PC-9 (cell line): ENCODE measurements around the gene CYP2R1. TPM values are rescaled to one million over a fixed set of nuclear protein-coding genes. Genes with fewer than 3 reads are reported as not detected.
A peak's percentile ranks its signal among the peaks of the same experiment; 100 is the strongest.

Experiments
- BruUV-seq: library from RNA; stranded (reverse); fragments of 400-500 nt; replicated peaks from 2 replicates; lab custom pipeline; 2021; lab: Mats Ljungman, UMichigan
- CTCF ChIA-PET: fragments of 300-600 bp; sonication (Branson Sonifier 250); formaldehyde crosslinking; loops from one replicate; lab custom pipeline; 2022; ENCODE audit warnings: antibody characterized with exemption; lab: Charles Lee
- POLR2A ChIA-PET: fragments of 300-600 bp; sonication (Branson Sonifier 250); formaldehyde crosslinking; loops from one replicate; lab custom pipeline; 2022; ENCODE audit warnings: antibody characterized with exemption; ENCODE audit not compliant: unreplicated experiment; lab: Charles Lee
- DNase-seq, 2 experiments: peaks; one replicate each; pipeline versions ENCODE4 v3.0.0 to v3.0.0-alpha.2; 2015 to 2022; ENCODE audit warnings: mixed read lengths in 1 of 2
- H2AFZ ChIP-seq: fragments of 200-600 bp; sonication (generic); 2 replicates; pipeline ENCODE4 v1.8.1; 2017; ENCODE audit warnings: antibody characterized with exemption
- H3F3A ChIP-seq: fragments of 200-600 bp; sonication (generic); 2 replicates; pipeline ENCODE4 v1.8.1; 2017; ENCODE audit warnings: antibody characterized with exemption, mild to moderate bottlenecking, low read depth; ENCODE audit not compliant: insufficient read depth
- H3K27ac ChIP-seq: fragments of 200-600 bp; sonication (generic); 2 replicates; pipeline ENCODE4 v1.6.1; 2016; ENCODE audit warnings: mixed run types
- H3K27me3 ChIP-seq: fragments of 200-600 bp; sonication (generic); 2 replicates; pipeline ENCODE4 v1.6.1; 2016; ENCODE audit warnings: low read depth, mixed run types; ENCODE audit not compliant: insufficient read depth
- H3K36me3 ChIP-seq: fragments of 200-600 bp; sonication (generic); 2 replicates; pipeline ENCODE4 v1.6.1; 2016; ENCODE audit warnings: low read depth, mixed run types
- H3K4me1 ChIP-seq: fragments of 200-600 bp; sonication (generic); replicated peaks from 2 replicates; pipeline ENCODE4 v1.6.1; 2016; ENCODE audit warnings: mixed run types; ENCODE audit not compliant: insufficient read depth
- H3K4me2 ChIP-seq: fragments of 200-600 bp; sonication (generic); 2 replicates; pipeline ENCODE4 v1.6.1; 2017; ENCODE audit warnings: mixed run types
- H3K4me3 ChIP-seq: fragments of 200-600 bp; sonication (generic); 2 replicates; pipeline ENCODE4 v1.6.1; 2016; ENCODE audit warnings: mixed run types
- H3K79me2 ChIP-seq: fragments of 200-600 bp; sonication (generic); 2 replicates; pipeline ENCODE4 v1.6.1; 2017; ENCODE audit warnings: low read depth, mixed run types
- H3K9me2 ChIP-seq: fragments of 200-600 bp; sonication (generic); 2 replicates; pipeline ENCODE4 v1.8.1; 2017; ENCODE audit warnings: mild to moderate bottlenecking; ENCODE audit not compliant: insufficient read depth
- H3K9me3 ChIP-seq: fragments of 200-600 bp; sonication (generic); 2 replicates; pipeline ENCODE4 v1.8.1; 2016; ENCODE audit warnings: low read depth; ENCODE audit not compliant: insufficient read depth
- H4K20me1 ChIP-seq: fragments of 200-600 bp; sonication (generic); 2 replicates; pipeline ENCODE4 v1.8.1; 2017; ENCODE audit not compliant: insufficient read depth
- EZH2 ChIP-seq: fragments of 200-600 bp; sonication (generic); IDR thresholded peaks from 2 replicates; pipeline ENCODE4 v1.8.0; 2017; ENCODE audit warnings: antibody characterized with exemption, low read depth
- intact Hi-C: fragments of 100-400 bp; cut with micrococcal nuclease; formaldehyde crosslinking; loops from one replicate; pipeline ENCODE4 v1.10.0; 2022; ENCODE audit not compliant: unreplicated experiment
- total RNA-seq: library from RNA; stranded (reverse); gene quantifications from 2 replicates; pipeline ENCODE4 v1.2.3, GENCODE V29; 2021
- TF ChIP-seq, protein P1 (sequence below): fragments of 200-600 bp; sonication (generic); conservative IDR thresholded peaks from 2 replicates; pipeline ENCODE4 v1.6.1; 2017; ENCODE audit warnings: mixed run types, antibody characterized with exemption, mild to moderate bottlenecking, moderate library complexity

CYP2R1 gene
- total RNA-seq, 1 experiment from 2014 or later, result 7.2 TPM

GRCh38 chr11:14894657-14895598 is 2.9 kb upstream of the CYP2R1 start:
- BruUV-seq, result no TSS peak
- H3K9me3 ChIP-seq, result no peaks in the 10 kb centered on the region
- H3K27me3 ChIP-seq, result no peaks in the 10 kb centered on the region
- no peaks in the 10 kb centered on the region for H4K20me1 ChIP-seq
- H3F3A ChIP-seq, result peaks cover 9% of the 10 kb centered on the region
- H3K4me2 ChIP-seq, result no peak overlapping the region
- H2AFZ ChIP-seq, result no peak overlapping the region
- TF ChIP-seq, protein P1, sequence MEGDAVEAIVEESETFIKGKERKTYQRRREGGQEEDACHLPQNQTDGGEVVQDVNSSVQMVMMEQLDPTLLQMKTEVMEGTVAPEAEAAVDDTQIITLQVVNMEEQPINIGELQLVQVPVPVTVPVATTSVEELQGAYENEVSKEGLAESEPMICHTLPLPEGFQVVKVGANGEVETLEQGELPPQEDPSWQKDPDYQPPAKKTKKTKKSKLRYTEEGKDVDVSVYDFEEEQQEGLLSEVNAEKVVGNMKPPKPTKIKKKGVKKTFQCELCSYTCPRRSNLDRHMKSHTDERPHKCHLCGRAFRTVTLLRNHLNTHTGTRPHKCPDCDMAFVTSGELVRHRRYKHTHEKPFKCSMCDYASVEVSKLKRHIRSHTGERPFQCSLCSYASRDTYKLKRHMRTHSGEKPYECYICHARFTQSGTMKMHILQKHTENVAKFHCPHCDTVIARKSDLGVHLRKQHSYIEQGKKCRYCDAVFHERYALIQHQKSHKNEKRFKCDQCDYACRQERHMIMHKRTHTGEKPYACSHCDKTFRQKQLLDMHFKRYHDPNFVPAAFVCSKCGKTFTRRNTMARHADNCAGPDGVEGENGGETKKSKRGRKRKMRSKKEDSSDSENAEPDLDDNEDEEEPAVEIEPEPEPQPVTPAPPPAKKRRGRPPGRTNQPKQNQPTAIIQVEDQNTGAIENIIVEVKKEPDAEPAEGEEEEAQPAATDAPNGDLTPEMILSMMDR, result no peak
- no peak for TF ChIP-seq EZH2
- intact Hi-C loops, result loop anchor here (5.0 kb wide), 1 partner anchor 373 kb away; the partner anchor contains the start of gene PSMA1
- H3K4me1 ChIP-seq, result peaks cover 7% of the 10 kb centered on the region
- H3K9me2 ChIP-seq, result no peaks in the 10 kb centered on the region
- CTCF ChIA-PET, result no interaction called here
- POLR2A ChIA-PET, result no interaction called here
- H3K36me3 ChIP-seq, result no peaks in the 10 kb centered on the region
- H3K79me2 ChIP-seq, result peaks cover 4% of the 10 kb centered on the region; the same call in 1 of the 2 replicates
- H3K27ac ChIP-seq, result no peak overlapping the region
- no peak overlapping the region for H3K4me3 ChIP-seq
- no peak for DNase-seq

DNA sequence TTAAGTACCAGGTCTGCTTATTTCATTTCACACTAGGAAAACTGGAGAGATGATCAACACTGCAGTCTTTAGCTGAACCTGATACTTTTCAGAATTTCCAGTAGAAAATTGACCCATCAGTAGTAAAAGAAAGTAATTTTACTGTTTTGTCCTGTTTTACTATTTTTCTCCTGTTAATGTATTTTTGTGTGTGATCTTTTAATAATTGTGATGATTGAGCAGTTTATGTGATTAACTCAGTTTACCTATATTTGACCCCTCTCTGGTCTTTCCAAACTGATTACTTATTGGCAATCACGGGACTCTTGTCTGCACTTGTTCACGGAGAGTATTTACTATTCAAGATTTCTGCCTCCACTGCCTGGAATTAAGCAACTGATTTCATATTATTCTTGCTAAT is 546 bp upstream of the CYP2R1 start:
- peaks cover 10% of the 10 kb centered on the region; the same call in 1 of the 2 replicates for H3K79me2 ChIP-seq
- ChIA-PET POLR2A (interaction anchor here (0.9 kb wide), 1 partner anchor 15 kb away, joined by 3 read pairs; no protein-coding TSS in a partner anchor), CTCF (no interaction called here)
- H3K9me2 ChIP-seq, result no peaks in the 10 kb centered on the region
- intact Hi-C loops, result loop anchor here (1.0 to 5.0 kb wide), 2 partner anchors 355 to 370 kb away; partner anchors contain the start of gene PSMA1
- H3F3A ChIP-seq, result peaks cover 9% of the 10 kb centered on the region
- no peaks in the 10 kb centered on the region for H3K9me3 ChIP-seq
- no peaks in the 10 kb centered on the region for H4K20me1 ChIP-seq
- peak overlapping the region; percentile 97; the same call in 1 of the 2 replicates for H3K4me3 ChIP-seq
- peak overlapping the region; percentile 70 for H3K4me2 ChIP-seq
- DNase-seq, result no peak
- no peak overlapping the region for H2AFZ ChIP-seq
- H3K4me1 ChIP-seq, result peaks cover 10% of the 10 kb centered on the region
- no peaks in the 10 kb centered on the region for H3K36me3 ChIP-seq
- no TSS peak for BruUV-seq
- no peak overlapping the region for H3K27ac ChIP-seq
- TF ChIP-seq, protein P1, result no peak
- no peaks in the 10 kb centered on the region for H3K27me3 ChIP-seq

DNA sequence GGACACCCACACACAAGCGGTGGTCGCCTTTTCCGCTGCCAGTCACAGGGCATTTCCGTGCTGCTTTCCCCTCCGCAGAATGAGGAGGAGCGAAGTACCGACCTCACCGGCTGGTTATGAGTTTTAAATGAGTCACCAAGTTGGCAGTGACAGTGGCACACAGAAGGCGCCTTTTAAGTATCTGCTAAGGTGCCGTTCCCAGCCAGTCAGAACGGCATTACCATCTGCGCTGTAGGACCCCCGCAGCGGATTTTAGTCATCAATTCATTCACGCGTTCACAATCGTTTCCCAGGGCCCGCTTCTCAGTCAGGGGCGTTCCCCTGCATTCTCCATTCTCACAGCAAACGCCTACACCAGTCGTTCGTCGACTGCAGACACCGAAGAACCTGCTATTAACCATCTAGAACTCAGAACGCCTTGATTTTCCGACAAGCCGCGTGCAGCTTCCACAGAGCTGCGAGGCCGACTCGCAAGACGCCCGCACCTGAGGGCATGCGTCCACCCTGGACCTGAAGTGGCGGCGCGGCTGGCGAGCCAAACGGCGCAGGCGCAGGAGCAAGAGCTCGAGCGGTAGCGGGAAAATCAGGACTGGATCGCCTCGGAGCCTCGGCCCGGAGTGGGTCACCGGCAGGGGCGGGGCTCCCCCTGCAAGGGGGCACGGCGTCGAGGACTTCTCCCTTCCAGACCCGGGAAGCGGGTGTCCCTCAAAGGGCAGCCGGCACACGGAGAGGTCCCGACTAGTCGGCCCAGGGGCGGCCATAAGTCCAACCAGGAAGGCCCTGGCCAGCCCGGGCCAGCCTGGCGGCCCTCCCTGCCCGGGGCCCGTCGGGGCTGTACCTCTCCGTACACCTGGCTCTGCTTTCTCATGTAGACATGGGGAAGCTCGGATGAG is 642 bp downstream of the CYP2R1 start:
- Histone ChIP-seq H4K20me1 (no peaks in the 10 kb centered on the region), H3K9me3 (no peaks in the 10 kb centered on the region), H3K79me2 (peaks cover 10% of the 10 kb centered on the region; the same call in 1 of the 2 replicates), H3K4me3 (peak overlapping the region; percentile 97), H3K27ac (peak overlapping the region; percentile 79), H3K4me2 (peak overlapping the region; percentile 70), H3F3A (peaks cover 9% of the 10 kb centered on the region), H3K4me1 (peaks cover 10% of the 10 kb centered on the region), H3K9me2 (no peaks in the 10 kb centered on the region), H3K27me3 (no peaks in the 10 kb centered on the region), H2AFZ (peak overlapping the region; percentile 95), H3K36me3 (no peaks in the 10 kb centered on the region)
- ChIA-PET POLR2A (interaction anchor here (0.5 to 0.9 kb wide), 4 partner anchors 16 to 856 kb away, joined by 3 to 13 read pairs (median 6); no protein-coding TSS in a partner anchor), CTCF (interaction anchor here (0.7 kb wide), 1 partner anchor 1303 kb away, joined by 3 read pairs; no protein-coding TSS in a partner anchor)
- BruUV-seq, result TSS peak; percentile 84
- DNase-seq, result peak; percentile 72 to 80
- intact Hi-C loops, result loop anchor here (1.0 to 5.0 kb wide), 2 partner anchors 354 to 369 kb away; partner anchors contain the start of gene PSMA1
- TF ChIP-seq EZH2, result no peak
- TF ChIP-seq, protein P1, result no peak
